GM23338 (cell line): Measurements from ENCODE around the gene SELENOW. TPM values are rescaled to one million over a fixed set of nuclear protein-coding genes. Genes with fewer than 3 reads are reported as not detected.

ENCODE experiments used
- ATAC-seq: fragments of 200-7000 bp; cut with Tn5 transposase; 3 replicates; pipeline ENCODE4 v1.9.1; 2020
- DNase-seq: peaks from one replicate; pipeline ENCODE4 v3.0.0-alpha.2; 2015; ENCODE audit warnings: low spot score
- H2AFZ ChIP-seq: fragments of 200-600 bp; sonication (generic); 2 replicates; pipeline ENCODE4 v1.8.0; 2016; ENCODE audit warnings: antibody characterized with exemption, mild to moderate bottlenecking, moderate library complexity
- H3F3A ChIP-seq: fragments of 200-600 bp; sonication (generic); replicated peaks from 2 replicates; pipeline ENCODE4 v1.8.0; 2017; ENCODE audit warnings: antibody characterized with exemption, mixed run types, low read depth
- H3K27ac ChIP-seq: fragments of 200-600 bp; sonication (generic); 2 replicates; pipeline ENCODE4 v1.6.1; 2016; ENCODE audit warnings: low read depth
- H3K27me3 ChIP-seq: fragments of 200-600 bp; sonication (generic); 2 replicates; pipeline ENCODE4 v1.8.0; 2016; ENCODE audit warnings: mild to moderate bottlenecking, mixed run types, moderate library complexity; ENCODE audit not compliant: insufficient read depth
- H3K36me3 ChIP-seq: fragments of 200-600 bp; sonication (generic); 2 replicates; pipeline ENCODE4 v1.8.0; 2016; ENCODE audit warnings: mild to moderate bottlenecking; ENCODE audit not compliant: insufficient read depth
- H3K4me1 ChIP-seq: fragments of 200-600 bp; sonication (generic); 2 replicates; pipeline ENCODE4 v1.8.0; 2016; ENCODE audit warnings: mild to moderate bottlenecking, moderate library complexity; ENCODE audit not compliant: insufficient read depth
- H3K4me2 ChIP-seq: fragments of 200-600 bp; sonication (generic); 2 replicates; pipeline ENCODE4 v1.7.1; 2017; ENCODE audit warnings: mixed run types
- H3K4me3 ChIP-seq: fragments of 200-600 bp; sonication (generic); 2 replicates; pipeline ENCODE4 v1.6.1; 2016; ENCODE audit warnings: mixed run types
- H3K79me2 ChIP-seq: fragments of 200-600 bp; sonication (generic); replicated peaks from 2 replicates; pipeline ENCODE4 v1.8.0; 2017; ENCODE audit warnings: mild to moderate bottlenecking; ENCODE audit not compliant: insufficient read depth
- H3K9me2 ChIP-seq: fragments of 200-600 bp; sonication (generic); 2 replicates; pipeline ENCODE4 v1.8.0; 2017; ENCODE audit not compliant: insufficient read depth
- H4K20me1 ChIP-seq: fragments of 200-600 bp; sonication (generic); replicated peaks from 2 replicates; pipeline ENCODE4 v1.8.0; 2017; ENCODE audit warnings: mild to moderate bottlenecking; ENCODE audit not compliant: insufficient read depth
- H3K27ac Mint-ChIP-seq: 2 replicates; pipeline ENCODE4 v1.8.0; 2020; ENCODE audit warnings: inconsistent platforms, mild to moderate bottlenecking, moderate library complexity, mixed read lengths
- H3K27me3 Mint-ChIP-seq: 3 replicates; pipeline ENCODE4 v1.8.0; 2022; ENCODE audit warnings: low read depth, mild to moderate bottlenecking, moderate library complexity, mixed read lengths, inconsistent platforms; ENCODE audit not compliant: insufficient read depth, poor library complexity
- H3K36me3 Mint-ChIP-seq: 3 replicates; pipeline ENCODE4 v1.8.0; 2021; ENCODE audit warnings: low read depth, mild to moderate bottlenecking, inconsistent platforms, moderate library complexity, mixed read lengths
- H3K4me1 Mint-ChIP-seq: 3 replicates; pipeline ENCODE4 v1.8.0; 2020; ENCODE audit warnings: mild to moderate bottlenecking, inconsistent platforms, mixed read lengths
- H3K4me3 Mint-ChIP-seq: 3 replicates; pipeline ENCODE4 v1.8.0; 2021; ENCODE audit warnings: moderate library complexity, mild to moderate bottlenecking, inconsistent platforms, mixed read lengths
- H3K9me3 Mint-ChIP-seq: 3 replicates; pipeline ENCODE4 v1.8.0; 2020; ENCODE audit warnings: moderate library complexity, mild to moderate bottlenecking, inconsistent platforms, mixed read lengths
- CREB1 ChIP-seq: fragments of 250-450 bp; sonication (Bioruptor Pico); IDR thresholded peaks from 2 replicates; pipeline ENCODE4 v1.5.0; 2020; ENCODE audit warnings: low read depth, mild to moderate bottlenecking, moderate library complexity
- CTCF ChIP-seq, 2 experiments: fragments of 200-600 bp in 1 of 2; sonication (generic) in 1 of 2; conservative IDR thresholded peaks; 2 replicates each; pipeline versions ENCODE4 v1.5.1 to v1.6.1; 2016 to 2017; ENCODE audit warnings: antibody characterized with exemption in 2 of 2, low read depth in 2 of 2, mild to moderate bottlenecking in 2 of 2, moderate library complexity in 1 of 2
- ETS1 ChIP-seq: IDR thresholded peaks from 2 replicates; pipeline ENCODE4 v1.6.1; 2016; ENCODE audit warnings: antibody characterized with exemption
- EZH2 ChIP-seq: fragments of 200-600 bp; sonication (generic); IDR thresholded peaks from one replicate; pipeline ENCODE4 v1.8.0; 2017; ENCODE audit warnings: antibody characterized with exemption, mild to moderate bottlenecking, low read depth; ENCODE audit not compliant: unreplicated experiment
- JUNB ChIP-seq: IDR thresholded peaks from one replicate; pipeline ENCODE4 v1.6.1; 2016; ENCODE audit warnings: antibody characterized with exemption; ENCODE audit not compliant: unreplicated experiment
- NANOG ChIP-seq: IDR thresholded peaks from 2 replicates; pipeline ENCODE4 v1.6.1; 2016; ENCODE audit warnings: antibody characterized with exemption, borderline replicate concordance
- POLR2AphosphoS5 ChIP-seq: IDR thresholded peaks from 2 replicates; pipeline ENCODE4 v1.6.1; 2016; ENCODE audit warnings: antibody characterized with exemption, low read depth
- REST ChIP-seq: IDR thresholded peaks from one replicate; pipeline ENCODE4 v1.6.1; 2018; ENCODE audit warnings: antibody characterized with exemption; ENCODE audit not compliant: unreplicated experiment
- STAT1 ChIP-seq: IDR thresholded peaks from one replicate; pipeline ENCODE4 v1.6.1; 2016; ENCODE audit warnings: antibody characterized with exemption; ENCODE audit not compliant: unreplicated experiment
- ZNF114 ChIP-seq: fragments of 250-450 bp; sonication (Bioruptor Pico); IDR thresholded peaks from 2 replicates; pipeline ENCODE4 v1.5.0; 2020; ENCODE audit warnings: mild to moderate bottlenecking, moderate library complexity
- ZNF331 ChIP-seq: fragments of 250-450 bp; sonication (Bioruptor Pico); IDR thresholded peaks from 2 replicates; pipeline ENCODE4 v1.5.0; 2020; ENCODE audit warnings: low read depth, mild to moderate bottlenecking, moderate library complexity
- ZNF462 ChIP-seq: fragments of 250-450 bp; sonication (Bioruptor Pico); IDR thresholded peaks from 2 replicates; pipeline ENCODE4 v1.5.0; 2020; ENCODE audit warnings: mild to moderate bottlenecking, moderate library complexity
- long read RNA-seq: library from polyadenylated mRNA; unstranded; transcript quantifications from one replicate; pipeline ENCODE4 v2.0.0, GENCODE V29; 2020; ENCODE audit not compliant: unreplicated experiment
- polyA plus RNA-seq: library from polyadenylated mRNA; unstranded; fragments of >200 nt; fragmentation: Nextera tagmentation; extraction: Ambion mirVana; gene quantifications from 2 replicates; pipeline ENCODE4 v1.2.1, GENCODE V29; 2016
- total RNA-seq: library from RNA; depleted of rRNA; stranded (reverse); fragments of >200 nt; shearing (Covaris generic); gene quantifications from 2 replicates; pipeline ENCODE4 v1.2.3, GENCODE V29; 2014; rRNA removed

The SELENOW gene
- total RNA-seq: 524 and 558 TPM in 2 replicates
- polyA plus RNA-seq: 811 and 820 TPM in 2 replicates
- long read RNA-seq, transcript SELENOW-215 (1 exons, 2,503 nt): minor isoform, 87 of 370 reads
- long read RNA-seq, transcript SELENOW-212 (6 exons, 888 nt): major isoform, 274 of 370 reads
- long read RNA-seq, partial matches to known transcripts: 0 of 370 reads
- long read RNA-seq, other reads (novel, unspliced or antisense): 7 of 370 reads

GRCh38 chr19:47778049-47778953 lies at the start of gene SELENOW:
SELENOW (plus strand) TSS chr19:47778703; CDS start chr19:47778786, 83 bp downstream.
- H3K27ac ChIP-seq: peak within 1 kb of the TSS; percentile 98
- ATAC-seq: peak; percentile 91
- peak within 1 kb of the TSS; percentile 98 for H3K4me3 ChIP-seq
- peak; percentile 88 for DNase-seq
- peak within 1 kb of the TSS; percentile 97 for H3K4me2 ChIP-seq
- H3K79me2 ChIP-seq: peaks cover 33% of the 10 kb centered on the region
- Mint-ChIP-seq H3K4me1 (peaks cover 20% of the 10 kb centered on the region), H3K27me3 (peaks cover 25% of the 10 kb centered on the region), H3K27ac (peak within 1 kb of the TSS; percentile 98), H3K9me3 (no peaks in the 10 kb centered on the region), H3K36me3 (peaks cover 40% of the 10 kb centered on the region), H3K4me3 (peak within 1 kb of the TSS; percentile 90)
- peaks cover 11% of the 10 kb centered on the region for H4K20me1 ChIP-seq
- H3K9me2 ChIP-seq: no peaks in the 10 kb centered on the region
- peak within 1 kb of the TSS; percentile 88; the same call in 1 of the 2 replicates for H2AFZ ChIP-seq
- no peaks in the 10 kb centered on the region for H3K27me3 ChIP-seq
- H3K4me1 ChIP-seq: peaks cover 7% of the 10 kb centered on the region; the same call in 1 of the 2 replicates
- H3F3A ChIP-seq: peaks cover 19% of the 10 kb centered on the region; the same call in 1 of the 2 replicates
- H3K36me3 ChIP-seq: peaks cover 16% of the 10 kb centered on the region; the same call in 1 of the 2 replicates
- TF ChIP-seq CREB1 (CRISPR knock-in tag): 0 out of 2 replicates have a peak, but pooled peaks have one; percentile 14
- no peak for TF ChIP-seq CTCF (conservative IDR thresholded peaks at IDR 0.05; ENCODE audit: low read depth in 2 of 2)
- no peak for TF ChIP-seq ZNF331 (CRISPR knock-in tag)
- TF ChIP-seq NANOG: no peak
- TF ChIP-seq STAT1: no peak
- TF ChIP-seq JUNB: no peak
- TF ChIP-seq ETS1: no peak
- no peak for TF ChIP-seq ZNF114
- no peak for TF ChIP-seq REST
- peak; percentile 98 for TF ChIP-seq POLR2AphosphoS5
- no peak for TF ChIP-seq EZH2
- no peak for TF ChIP-seq ZNF462 (CRISPR knock-in tag)
